NCI-H2107 (cell line): Measurements from ENCODE around the gene NPC1L1.
"Not testable (repeated sequence)": the region's sequence is repeated elsewhere in the genome, so short reads cannot be mapped to it uniquely, and the experiment has no call there.

Source experiments
- DNase-seq: peaks from one replicate; lab custom pipeline; 2025; lab: John Stamatoyannopoulos, UW

NPC1L1 gene

DNA sequence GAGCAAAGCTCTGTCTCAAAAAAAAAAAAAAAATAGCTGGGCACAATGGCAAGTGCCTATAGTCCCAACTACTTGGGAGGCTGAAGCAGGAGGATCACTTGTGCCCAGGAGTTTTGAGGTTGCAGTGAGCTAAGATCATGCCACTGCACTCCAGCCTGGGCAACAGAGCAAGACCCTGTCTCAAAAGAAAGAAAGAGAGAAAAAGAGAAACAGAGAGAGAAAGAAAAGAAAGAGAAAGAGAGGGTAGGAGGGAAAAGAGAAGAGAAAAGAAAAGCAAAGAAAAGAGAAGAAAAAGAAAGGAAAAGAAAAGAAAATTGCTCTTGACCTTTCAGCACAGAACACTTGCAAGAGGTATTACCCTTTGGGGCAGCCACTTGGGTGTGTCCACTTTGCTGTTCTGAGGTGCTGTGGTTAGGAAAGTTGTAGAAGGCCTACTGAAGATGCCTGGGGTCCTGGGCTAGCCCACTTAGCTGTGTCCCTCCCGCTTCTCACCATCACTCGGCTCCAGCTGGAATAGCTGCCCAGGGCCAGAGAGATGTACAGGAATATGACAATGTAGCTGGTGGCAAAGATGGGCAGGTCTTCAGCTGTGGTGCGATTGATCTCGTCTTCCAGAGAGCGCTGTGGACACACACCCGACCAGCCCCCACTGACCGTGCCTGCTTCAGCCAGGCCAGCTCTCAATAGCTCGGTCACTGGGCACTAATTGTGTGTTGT, 5.6 kb downstream of the NPC1L1 start:
- no peak for DNase-seq

DNA sequence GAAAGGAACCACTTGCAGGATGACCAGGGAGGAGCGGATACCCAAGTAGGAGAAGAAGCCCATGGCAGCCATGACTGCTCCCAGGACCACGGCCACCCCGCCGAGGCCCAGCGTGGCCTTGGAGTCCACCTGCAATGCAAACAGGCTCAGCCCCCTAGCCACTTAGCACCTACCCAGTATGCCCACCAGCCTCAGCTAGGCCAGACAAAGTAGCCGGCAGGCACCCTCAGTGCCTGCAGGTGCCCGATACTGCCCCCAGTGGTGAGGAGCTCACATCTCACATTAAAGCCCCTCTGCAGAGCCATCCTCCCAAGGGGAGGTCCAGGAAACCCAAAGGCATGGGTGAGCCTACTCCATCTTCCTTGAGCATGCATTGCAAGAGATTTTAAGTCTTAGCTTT, 6.6 kb downstream of the NPC1L1 start:
- DNase-seq = no peak

DNA sequence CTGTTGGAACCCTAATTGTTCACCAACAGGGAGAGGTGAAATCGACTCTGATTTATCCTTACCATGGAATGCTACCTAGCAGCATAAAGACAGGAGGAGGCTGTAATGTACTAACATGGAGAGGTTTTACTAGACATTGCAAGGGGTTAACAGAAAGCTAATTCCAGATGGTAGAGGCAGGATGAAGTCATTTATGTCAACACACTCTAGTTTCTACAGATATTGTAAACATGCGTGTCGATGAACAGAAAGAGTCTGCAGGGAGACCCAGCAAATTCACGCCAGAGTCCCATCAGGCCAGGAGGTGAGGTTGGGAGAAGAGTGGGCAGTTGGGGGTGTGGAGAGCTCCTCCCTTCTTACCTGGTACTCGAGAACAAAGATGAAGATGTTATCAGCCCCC, 7.0 kb downstream of the NPC1L1 start:
- no peak for DNase-seq

DNA sequence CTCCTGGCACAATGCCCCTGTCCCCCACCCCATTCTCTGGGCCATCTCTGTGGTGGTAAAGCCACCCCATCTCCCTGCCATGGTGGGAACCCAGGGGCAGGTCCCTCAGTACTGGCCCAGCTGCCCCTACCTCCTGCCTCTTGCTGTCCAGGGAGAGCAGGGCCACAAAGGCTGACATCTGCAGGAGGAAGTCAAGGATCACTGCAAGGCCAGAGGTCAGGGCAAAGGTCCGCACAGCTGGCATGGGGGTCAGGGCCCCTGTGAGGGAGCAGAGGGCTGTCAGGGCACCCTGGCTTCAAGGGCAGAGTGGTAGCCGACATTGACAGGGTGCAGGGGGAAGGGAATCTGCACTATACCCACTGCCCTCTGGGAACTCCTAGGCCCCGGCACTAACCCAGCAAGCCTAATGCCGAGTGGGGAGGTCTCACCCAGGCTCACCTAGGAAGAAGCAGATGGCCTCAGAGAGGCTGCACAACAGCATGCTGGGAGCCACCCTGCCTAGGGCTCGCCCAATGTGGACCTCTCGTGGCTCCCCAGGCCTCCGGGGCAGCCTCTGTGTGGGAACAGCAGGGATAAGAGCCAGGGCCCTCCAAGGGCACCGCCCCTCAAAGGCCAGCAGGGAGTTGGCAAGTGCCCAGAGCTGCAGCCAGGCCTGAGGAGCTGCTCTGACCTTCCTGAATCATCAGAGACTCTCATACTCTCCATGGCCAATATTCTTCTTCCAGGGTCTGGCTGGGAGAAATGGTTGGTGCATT, 7.7 kb downstream of the NPC1L1 start:
- no peak for DNase-seq

DNA sequence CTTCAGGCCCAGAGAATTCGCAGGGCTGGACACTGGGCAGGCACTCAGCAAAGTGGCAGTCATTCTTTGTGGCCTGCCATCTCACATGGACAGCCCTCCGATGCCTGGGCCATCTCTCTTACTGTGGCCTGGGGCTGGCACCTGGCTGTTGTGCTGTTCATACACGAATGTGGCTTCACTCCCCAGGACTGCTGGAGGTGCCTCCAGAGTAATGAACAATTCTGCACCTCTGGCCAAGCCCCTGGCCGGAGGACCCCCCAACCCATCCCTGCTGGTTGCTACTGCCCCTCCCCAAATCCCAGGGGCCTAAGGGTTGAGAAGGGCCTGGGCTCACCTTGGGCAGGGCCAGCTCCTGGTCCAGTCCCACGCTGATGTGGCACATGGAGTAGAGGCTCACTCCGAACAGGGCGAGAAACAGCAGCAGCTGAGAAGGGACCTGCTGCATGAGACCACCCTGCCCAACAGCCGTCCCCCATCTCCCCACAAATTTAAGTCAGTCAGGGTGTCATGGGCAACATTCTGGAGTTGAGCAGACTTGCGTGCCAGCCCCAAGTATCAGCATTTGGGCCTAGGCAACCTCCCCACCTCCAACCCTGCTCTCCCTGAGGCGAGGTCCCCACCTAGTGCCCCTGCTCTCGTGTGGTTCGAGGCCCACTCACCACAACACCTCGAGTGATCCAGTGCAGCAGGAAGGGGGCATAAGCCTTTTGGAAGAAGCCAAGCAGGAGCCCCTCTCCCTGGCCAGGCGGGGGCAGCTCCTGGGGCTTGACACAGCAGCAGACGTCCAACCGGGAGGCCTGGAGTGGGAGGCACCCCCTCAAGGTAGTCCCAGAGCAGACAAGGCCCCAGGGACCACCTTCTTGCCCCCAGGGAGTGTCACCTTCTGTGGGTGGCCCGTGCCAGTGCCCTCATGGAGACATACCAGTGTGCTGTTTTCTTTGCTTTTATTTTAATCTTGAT, 9.4 kb downstream of the NPC1L1 start:
- no peak for DNase-seq

DNA sequence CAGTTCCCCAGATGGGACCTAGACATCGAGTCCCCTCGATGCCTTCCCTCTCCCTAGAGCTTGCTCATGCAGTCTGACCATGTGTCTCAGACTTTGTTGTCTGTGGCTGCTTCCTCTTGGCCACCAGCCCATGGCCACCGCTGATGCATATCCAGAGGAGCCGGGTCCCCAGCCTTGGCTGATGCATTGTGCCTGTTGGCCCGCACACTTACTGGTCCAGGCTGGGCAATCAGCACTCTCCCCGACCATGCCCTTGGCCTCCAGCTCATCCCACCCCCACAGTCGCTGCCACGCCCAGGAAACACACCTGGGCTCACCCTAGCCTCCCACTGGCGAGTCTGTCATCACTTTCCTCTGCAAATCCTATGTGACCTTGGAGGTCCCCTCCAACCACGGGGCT, 10.1 kb downstream of the NPC1L1 start:
- no peak for DNase-seq

DNA sequence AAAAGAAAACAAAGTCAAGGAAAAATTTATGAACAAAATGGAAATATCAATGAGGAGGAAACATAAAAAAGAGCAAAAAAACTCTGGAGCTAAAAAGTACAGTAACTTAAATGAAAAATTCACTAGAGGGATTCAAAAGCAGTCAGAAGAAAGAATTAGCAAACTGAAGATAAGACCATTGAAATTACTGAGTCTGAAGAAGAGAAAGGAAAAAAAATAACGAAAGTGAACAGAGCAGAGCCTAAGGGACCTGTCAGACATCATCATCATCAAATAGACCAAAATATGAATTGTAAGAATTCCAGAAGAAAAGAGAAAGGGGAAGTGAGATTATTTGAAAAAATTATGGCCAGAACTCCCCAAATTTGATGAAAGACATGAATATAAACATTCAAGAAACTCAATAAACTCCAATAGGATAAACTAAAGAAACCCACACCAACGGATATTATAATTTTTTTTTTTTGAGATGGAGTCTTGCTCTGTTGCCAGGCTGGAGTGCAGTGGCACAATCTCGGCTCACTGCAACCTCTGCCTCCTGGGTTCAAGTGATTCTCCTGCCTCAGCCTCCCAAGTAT, 16.2 kb downstream of the NPC1L1 start:
- DNase-seq = no peak

DNA sequence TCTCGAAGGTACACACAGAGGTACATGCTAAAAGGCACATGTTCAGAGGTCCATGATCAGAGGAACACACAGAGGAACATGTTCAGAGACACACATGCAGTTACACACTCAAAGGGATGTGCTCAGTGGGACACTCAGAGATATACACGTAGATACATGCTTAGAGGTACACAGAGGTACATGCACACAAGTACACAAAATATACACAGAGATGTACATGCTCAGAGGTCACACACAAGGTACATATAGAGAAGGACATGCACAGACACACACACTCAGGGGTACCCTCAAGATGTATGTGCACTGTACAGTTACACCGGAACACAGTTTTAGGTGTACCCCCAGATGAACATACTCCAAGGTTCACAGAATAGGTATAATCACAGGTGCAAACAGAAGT, 18.8 kb downstream of the NPC1L1 start:
- no peak for DNase-seq

DNA sequence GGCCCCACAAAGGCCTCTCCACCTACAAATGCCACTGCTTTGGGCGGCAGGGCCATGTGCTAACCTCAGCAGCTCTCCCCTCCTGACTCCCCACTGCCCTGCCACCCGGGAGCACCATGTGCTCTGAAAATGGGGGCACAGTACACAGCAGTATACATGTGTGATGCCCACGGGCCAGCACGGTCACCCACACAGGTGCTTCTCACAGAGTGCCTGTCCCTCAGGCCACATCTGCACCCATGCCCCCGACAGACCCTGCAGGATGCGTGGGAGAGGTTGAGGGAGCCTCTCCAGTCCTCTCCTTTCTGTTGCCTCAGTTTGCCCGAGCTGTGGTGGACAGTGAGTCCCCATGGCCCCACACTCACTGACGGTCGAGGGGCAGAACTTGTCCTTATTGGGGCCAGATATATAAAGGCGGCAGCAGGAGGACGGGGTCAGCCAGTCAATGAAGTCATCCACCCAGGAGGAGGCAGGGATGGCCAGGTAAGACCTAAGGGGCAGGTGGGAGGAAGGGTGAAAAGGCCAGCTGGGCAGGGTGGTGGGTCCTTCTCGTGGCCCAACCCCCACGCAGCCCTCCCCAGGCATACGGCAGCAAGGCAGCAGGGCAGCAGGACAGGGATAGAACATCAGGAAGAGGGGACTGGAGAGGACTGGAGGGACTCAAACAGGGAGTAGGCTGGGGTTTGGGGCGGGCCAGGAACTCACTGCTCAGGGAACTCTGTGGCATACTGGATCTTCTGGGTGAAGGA, 19.6 kb downstream of the NPC1L1 start:
- DNase-seq = no peak

DNA sequence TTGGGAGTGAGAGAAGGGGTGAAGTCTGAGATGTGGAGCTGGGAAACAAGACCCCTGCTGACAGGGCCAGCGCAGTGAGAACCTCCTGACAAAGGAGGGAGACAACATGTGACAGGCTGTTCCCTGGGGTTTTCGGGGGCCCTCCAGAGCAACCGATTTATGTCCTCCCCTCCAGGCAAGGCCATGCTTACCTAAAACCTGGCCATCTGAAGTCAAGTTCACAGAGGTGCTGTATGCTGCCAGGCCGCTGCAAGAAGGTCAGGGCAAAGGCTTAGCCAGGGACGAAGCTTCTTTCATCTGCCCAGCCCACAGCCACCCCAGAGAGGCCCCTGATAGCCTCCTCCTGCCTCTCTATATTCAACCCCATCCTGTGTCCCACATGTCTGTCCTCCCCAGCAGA, 20.6 kb downstream of the NPC1L1 start:
- DNase-seq = no peak

DNA sequence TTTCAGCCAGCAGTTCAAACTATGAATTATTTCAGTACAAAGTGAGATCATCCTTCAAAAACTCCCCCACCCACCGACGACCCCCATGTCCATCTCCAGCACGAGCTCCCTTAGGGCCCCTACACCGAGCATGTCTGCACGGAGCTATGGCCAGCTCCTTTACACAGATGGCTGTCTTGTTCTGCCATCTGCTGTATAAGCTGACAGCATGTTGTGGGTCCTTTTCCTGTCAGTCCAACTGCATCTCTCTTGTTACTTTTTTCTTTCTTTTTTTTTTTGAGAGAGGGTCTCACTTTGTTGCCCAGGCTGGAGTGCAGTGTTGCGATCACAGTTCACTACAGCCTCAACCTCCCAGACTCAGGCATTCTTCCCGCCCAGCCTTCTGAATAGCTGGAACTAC, 21.6 kb downstream of the NPC1L1 start:
- no peak for DNase-seq

DNA sequence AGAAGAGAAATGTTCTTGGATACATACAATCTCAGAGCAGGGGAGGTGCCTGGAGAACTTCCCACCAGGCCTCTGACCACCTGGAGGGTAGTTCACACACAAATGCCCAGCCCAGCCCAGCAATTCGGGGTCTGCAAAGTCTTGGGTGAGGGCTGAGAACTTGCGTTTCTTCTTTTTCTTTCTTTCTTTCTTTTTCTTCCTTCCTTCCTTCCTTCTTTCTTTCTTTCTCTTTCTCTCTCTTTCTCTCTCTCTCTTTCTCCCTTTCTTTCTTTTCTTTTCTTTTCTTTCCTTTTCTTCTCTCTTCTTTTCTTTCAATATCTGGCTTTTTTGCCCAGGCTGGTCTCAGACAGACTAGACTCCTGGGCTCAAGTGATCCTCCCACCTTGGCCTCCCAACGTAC, 22.4 kb downstream of the NPC1L1 start:
- DNase-seq = no peak

DNA sequence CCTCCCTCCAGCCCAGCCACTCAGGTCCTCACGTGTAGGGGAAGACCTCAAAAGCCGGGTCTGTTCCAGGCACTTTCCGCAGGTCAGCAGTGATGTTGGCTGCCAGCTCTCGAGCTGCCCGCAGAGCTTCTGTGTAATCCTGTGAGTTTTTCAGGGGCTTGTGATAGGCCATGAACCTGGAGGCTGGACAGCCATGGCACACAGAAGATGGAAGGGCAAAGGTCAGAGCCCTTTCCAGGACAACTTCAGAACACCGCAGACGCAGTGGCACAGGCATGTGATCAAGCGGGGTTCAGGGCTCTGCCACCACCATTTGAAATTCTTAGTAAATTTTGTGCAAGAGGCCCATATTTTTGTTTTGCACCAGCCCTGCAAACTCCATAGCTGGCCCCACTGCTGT, 24.0 kb downstream of the NPC1L1 start:
- no peak for DNase-seq

DNA sequence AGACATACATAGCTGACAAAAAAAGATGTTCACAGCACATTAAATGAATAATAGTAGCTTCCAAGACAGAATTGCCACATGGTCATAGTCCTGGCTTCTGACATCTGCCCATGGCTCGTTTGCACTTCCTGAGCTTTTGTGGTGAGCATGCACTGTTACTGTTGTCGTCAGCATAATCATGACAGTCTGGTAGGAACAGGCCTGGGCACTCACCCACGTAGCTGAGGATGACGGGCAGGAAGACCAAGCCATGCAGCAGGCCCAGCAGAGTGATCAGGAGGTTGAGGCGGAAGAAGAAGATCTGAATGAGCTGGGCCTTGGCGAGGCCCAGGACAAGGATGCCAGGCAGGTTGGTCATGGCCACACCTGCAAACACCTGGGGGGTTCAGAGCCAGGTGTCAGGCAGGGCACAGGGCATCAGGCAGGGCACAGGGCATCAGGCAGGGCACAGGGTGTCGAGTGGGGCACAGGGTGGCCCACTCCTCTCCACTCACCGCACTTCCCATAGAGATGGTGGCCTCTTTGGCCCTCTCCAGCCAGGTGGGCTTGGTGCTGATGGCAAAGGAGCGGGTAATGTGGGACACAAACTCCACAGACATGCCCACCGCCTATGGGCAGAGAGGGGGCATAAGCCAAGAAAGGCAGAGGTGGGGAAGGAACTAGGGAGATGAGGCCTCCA, 25.4 kb downstream of the NPC1L1 start:
- DNase-seq = no peak

DNA sequence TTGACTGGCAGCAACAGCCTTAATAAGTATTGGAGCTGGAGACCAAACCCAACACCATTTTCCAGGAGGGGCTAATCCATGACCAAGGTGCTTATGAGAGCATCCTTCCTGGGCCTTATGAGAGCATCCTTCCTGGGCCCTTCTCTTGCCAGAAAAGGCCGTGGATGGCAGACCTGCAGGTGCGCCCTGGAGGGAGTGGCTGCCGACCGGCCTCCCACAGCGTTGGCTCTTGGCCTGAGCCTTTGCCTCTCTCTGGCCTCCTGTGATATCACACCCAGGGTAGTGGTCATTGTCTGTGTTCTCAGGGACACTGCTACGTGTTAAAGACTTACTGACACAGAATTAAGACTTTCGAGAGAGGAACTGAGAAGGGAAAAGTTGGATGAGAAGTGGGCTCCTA, 28.4 kb downstream of the NPC1L1 start:
- no peak for DNase-seq

DNA sequence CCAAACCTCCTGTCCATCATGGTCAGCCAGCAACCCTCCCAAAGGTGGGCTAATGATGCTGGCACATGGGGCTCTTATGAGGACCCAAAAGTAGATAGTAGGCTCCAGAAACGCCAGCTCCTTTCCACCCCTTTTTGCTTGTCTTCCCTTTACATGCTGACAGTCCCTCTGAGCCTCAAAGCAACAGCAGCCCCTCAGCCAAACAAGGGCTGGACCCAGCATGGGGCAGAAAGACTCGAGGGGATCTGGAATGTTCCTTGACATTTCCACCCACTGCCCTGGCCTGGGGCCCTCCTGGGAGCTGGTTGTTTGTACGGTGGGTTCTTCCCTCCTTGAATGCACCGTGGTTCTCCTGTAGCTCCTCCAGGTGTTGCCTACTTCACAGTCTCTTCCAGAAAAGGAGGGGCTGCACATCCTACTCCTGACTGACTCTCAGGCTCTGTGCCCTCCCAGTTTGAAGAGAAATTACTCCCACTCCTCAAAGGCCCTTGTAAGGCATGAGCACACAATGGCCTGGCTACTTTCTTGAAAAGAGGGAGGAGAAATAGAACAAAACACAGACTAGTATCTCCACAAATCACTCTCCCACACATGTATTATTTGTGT, 29.2 kb downstream of the NPC1L1 start:
- DNase-seq = no peak

DNA sequence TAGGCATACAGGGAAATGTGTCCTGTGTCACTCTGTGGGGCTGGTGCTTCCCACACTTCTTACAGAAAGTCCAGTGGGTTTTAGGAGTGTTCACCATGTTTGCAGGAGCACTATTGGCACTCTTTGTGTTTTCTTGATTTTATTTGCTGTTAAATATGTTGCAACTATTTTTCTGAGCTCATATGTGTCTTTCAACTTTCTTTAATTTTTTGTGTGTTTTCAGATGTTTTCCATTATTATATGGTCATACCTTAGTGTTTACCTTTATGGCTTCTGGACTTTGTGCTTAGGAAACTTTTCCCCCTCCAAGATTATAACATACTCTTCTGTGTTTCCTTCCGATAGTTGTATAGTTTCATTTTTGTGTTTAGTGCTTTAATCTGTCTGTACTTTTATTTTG, 29.9 kb downstream of the NPC1L1 start:
- no peak for DNase-seq

DNA sequence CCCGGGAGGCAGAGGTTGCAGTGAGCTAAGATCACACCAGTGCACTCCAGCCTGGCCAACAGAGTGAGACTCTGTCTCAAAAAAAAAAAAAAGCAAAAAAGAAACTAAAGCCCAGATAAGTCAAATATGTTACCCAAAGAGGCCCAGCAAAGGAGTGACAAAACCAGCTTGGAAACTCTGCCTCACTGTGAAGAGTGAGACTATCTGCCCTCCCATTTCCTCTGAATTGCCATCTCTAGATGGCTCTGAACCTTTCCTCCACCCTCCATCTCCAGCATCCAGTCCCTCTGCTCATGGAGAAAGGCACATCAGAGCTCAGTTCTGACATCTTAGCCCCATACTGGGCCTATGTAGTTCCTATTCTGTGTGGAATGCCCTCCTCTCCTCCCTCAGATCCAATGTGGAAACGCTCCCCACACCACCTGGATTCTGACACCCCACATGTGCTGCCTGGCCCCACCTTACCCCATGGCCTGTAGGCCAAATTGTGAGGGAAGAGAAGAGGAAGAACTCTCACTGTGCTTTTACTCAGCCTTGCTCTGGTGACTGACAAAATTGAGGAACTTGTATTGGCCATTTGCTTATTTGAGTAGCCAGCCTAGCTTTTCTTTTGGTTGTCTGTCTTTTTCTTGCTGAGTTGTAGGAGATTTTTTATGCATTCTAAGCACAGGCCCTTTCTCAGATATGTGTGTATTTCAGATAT, 32.7 kb downstream of the NPC1L1 start:
- no peak for DNase-seq

DNA sequence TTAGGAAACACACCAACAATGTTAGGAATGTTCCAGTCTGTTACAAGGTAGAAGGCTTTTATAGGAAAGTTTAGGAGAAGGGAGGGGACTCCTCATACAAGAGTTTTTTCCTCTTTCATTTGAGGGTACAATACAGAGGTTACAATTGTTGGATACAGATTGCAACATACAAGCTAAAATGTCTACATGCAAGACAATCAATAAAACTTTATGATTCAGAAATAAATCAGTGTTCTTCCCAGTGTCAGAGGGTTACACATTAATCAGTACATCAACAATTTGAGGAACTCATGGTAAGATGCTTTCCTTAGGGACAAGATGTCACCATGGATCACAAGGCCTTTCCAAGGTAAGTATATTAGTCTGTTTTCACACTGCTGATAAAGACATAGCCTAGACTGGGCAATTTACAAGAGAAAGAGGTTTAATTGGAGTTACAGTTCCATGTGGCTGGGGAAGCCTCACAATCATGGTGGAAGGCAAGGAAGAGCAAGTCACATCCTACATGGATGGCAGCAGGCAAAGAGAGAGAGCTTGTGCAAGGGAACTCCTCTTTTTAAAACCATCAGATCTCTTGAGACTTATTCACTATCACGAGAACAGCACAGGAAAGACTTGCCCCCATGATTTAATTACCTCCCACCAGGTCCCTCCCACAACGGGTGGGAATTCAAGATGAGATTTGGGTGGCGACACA, 34.4 kb downstream of the NPC1L1 start:
- not testable (repeated sequence) for DNase-seq
